Measurements from ENCODE around the gene ANKH. TPM values are rescaled to one million over a fixed set of nuclear protein-coding genes. Genes with fewer than 3 reads are reported as not detected.

ANKH gene
- total and polyA plus RNA-seq, 4 donors = 9.3 to 57.1 (median 37.4) TPM

DNA sequence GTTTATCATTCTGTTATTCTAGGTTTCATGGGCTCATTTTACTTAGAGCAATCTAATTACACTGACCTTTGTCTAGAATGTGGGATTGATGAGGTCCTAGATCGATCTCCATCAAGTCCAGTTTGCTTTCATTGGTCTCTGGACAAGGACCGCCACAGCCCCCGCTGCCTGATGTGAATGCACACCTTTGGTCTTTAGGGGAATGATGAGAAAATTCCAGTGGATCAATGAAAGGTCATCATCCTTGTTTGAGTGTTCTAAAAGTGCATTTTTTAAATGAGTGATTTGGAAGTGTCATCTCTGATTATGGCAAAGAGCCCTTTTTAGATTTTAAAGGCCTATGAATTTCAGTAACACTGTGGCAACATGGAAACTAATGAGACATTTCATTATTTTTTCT is 2.2 kb upstream of the ANKH start:
- Histone ChIP-seq H3K4me3 (ENCODE audit: low read depth in 1 of 3, low read length in 3 of 3) (no peak overlapping the region), H3K9ac (ENCODE audit: low read depth in 1 of 2, low read length in 2 of 2) (peak overlapping the region in 1 of 2 donors; percentile 63), H3K27me3 (ENCODE audit: control insufficient read depth in 4 of 4, insufficient read depth in 4 of 4, low read length in 3 of 4) (no peaks in the 10 kb centered on the region), H3K9me3 (ENCODE audit: control insufficient read depth in 4 of 4, low read length in 3 of 4) (no peaks in the 10 kb centered on the region), H3K4me1 (ENCODE audit: control insufficient read depth in 4 of 4, insufficient read depth in 4 of 4, low read length in 3 of 4) (peaks cover 7 to 37% (median 31%) of the 10 kb centered on the region in 4 donors), H3K36me3 (ENCODE audit: control insufficient read depth in 4 of 4, insufficient read depth in 3 of 4, low read depth in 1 of 4, low read length in 3 of 4) (no peaks in the 10 kb centered on the region), H3K27ac (ENCODE audit: low read depth in 1 of 2, low read length in 2 of 2) (peak overlapping the region in 1 of 2 donors; percentile 10)
- DNase-seq (ENCODE audit: low spot score) = no peak
- TF ChIP-seq YY1 (IDR thresholded peaks at IDR 0.05) (peak; percentile 29), TAF1 (conservative IDR thresholded peaks at IDR 0.05) (no peak), HNF4A (conservative IDR thresholded peaks at IDR 0.05) (peak; percentile 52 to 74), FOXA1 (IDR thresholded peaks at IDR 0.05) (no peak), FOXA2 (IDR thresholded peaks at IDR 0.05) (no peak), GABPA (IDR thresholded peaks at IDR 0.05 in 1 of 2, conservative IDR thresholded peaks at IDR 0.05 in 1 of 2) (peak in 1 of 2 donors; percentile 13), RAD21 (IDR thresholded peaks at IDR 0.05) (peak in 1 of 2 donors; percentile 8), RXRA (IDR thresholded peaks at IDR 0.05) (peak; percentile 61 to 79), JUND (IDR thresholded peaks at IDR 0.05) (peak in 1 of 2 donors; percentile 65), HNF4G (IDR thresholded peaks at IDR 0.05) (no peak), EGR1 (IDR thresholded peaks at IDR 0.05; ENCODE audit: low read depth in 2 of 2) (peak in 1 of 2 donors; percentile 20), NR2F2 (IDR thresholded peaks at IDR 0.05) (no peak)
- TF ChIP-seq, protein P1, sequence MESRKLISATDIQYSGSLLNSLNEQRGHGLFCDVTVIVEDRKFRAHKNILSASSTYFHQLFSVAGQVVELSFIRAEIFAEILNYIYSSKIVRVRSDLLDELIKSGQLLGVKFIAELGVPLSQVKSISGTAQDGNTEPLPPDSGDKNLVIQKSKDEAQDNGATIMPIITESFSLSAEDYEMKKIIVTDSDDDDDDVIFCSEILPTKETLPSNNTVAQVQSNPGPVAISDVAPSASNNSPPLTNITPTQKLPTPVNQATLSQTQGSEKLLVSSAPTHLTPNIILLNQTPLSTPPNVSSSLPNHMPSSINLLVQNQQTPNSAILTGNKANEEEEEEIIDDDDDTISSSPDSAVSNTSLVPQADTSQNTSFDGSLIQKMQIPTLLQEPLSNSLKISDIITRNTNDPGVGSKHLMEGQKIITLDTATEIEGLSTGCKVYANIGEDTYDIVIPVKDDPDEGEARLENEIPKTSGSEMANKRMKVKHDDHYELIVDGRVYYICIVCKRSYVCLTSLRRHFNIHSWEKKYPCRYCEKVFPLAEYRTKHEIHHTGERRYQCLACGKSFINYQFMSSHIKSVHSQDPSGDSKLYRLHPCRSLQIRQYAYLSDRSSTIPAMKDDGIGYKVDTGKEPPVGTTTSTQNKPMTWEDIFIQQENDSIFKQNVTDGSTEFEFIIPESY (IDR thresholded peaks at IDR 0.05) = peak; percentile 21
- TF ChIP-seq, protein P2, sequence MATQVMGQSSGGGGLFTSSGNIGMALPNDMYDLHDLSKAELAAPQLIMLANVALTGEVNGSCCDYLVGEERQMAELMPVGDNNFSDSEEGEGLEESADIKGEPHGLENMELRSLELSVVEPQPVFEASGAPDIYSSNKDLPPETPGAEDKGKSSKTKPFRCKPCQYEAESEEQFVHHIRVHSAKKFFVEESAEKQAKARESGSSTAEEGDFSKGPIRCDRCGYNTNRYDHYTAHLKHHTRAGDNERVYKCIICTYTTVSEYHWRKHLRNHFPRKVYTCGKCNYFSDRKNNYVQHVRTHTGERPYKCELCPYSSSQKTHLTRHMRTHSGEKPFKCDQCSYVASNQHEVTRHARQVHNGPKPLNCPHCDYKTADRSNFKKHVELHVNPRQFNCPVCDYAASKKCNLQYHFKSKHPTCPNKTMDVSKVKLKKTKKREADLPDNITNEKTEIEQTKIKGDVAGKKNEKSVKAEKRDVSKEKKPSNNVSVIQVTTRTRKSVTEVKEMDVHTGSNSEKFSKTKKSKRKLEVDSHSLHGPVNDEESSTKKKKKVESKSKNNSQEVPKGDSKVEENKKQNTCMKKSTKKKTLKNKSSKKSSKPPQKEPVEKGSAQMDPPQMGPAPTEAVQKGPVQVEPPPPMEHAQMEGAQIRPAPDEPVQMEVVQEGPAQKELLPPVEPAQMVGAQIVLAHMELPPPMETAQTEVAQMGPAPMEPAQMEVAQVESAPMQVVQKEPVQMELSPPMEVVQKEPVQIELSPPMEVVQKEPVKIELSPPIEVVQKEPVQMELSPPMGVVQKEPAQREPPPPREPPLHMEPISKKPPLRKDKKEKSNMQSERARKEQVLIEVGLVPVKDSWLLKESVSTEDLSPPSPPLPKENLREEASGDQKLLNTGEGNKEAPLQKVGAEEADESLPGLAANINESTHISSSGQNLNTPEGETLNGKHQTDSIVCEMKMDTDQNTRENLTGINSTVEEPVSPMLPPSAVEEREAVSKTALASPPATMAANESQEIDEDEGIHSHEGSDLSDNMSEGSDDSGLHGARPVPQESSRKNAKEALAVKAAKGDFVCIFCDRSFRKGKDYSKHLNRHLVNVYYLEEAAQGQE (IDR thresholded peaks at IDR 0.05) = peak; percentile 23
- TF ChIP-seq, protein P3, sequence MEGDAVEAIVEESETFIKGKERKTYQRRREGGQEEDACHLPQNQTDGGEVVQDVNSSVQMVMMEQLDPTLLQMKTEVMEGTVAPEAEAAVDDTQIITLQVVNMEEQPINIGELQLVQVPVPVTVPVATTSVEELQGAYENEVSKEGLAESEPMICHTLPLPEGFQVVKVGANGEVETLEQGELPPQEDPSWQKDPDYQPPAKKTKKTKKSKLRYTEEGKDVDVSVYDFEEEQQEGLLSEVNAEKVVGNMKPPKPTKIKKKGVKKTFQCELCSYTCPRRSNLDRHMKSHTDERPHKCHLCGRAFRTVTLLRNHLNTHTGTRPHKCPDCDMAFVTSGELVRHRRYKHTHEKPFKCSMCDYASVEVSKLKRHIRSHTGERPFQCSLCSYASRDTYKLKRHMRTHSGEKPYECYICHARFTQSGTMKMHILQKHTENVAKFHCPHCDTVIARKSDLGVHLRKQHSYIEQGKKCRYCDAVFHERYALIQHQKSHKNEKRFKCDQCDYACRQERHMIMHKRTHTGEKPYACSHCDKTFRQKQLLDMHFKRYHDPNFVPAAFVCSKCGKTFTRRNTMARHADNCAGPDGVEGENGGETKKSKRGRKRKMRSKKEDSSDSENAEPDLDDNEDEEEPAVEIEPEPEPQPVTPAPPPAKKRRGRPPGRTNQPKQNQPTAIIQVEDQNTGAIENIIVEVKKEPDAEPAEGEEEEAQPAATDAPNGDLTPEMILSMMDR (IDR thresholded peaks at IDR 0.05; ENCODE audit: low read depth, low read length, missing input control) = no peak
- TF ChIP-seq, protein P4, sequence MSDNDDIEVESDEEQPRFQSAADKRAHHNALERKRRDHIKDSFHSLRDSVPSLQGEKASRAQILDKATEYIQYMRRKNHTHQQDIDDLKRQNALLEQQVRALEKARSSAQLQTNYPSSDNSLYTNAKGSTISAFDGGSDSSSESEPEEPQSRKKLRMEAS (IDR thresholded peaks at IDR 0.05) = peak; percentile 47
- TF ChIP-seq, protein P5, sequence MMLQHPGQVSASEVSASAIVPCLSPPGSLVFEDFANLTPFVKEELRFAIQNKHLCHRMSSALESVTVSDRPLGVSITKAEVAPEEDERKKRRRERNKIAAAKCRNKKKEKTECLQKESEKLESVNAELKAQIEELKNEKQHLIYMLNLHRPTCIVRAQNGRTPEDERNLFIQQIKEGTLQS (IDR thresholded peaks at IDR 0.05) = no peak
- WGBS = 33% methylated on average over 3 of the region's 3 CpGs
